HUES64 (cell line): ENCODE data around the gene ENPP3. TPM values are rescaled to one million over a fixed set of nuclear protein-coding genes. Genes with fewer than 3 reads are reported as not detected.

Experiments
- H3K27ac ChIP-seq: 2 replicates; pipeline ENCODE4 v1.7.0; 2013; ENCODE audit warnings: low read depth, low read length, inconsistent platforms
- H3K27me3 ChIP-seq: 2 replicates; pipeline ENCODE4 v1.6.1; 2013; ENCODE audit warnings: mild to moderate bottlenecking, low read length; ENCODE audit not compliant: insufficient read depth
- H3K36me3 ChIP-seq: 2 replicates; pipeline ENCODE4 v1.6.1; 2013; ENCODE audit warnings: mild to moderate bottlenecking, low read length; ENCODE audit not compliant: insufficient read depth
- H3K4me1 ChIP-seq: 2 replicates; pipeline ENCODE4 v1.6.1; 2013; ENCODE audit warnings: mild to moderate bottlenecking, low read length, moderate library complexity; ENCODE audit not compliant: insufficient read depth
- H3K4me3 ChIP-seq: 2 replicates; pipeline ENCODE4 v1.5.1; 2013; ENCODE audit warnings: mild to moderate bottlenecking, low read length, moderate library complexity
- H3K9ac ChIP-seq: 2 replicates; pipeline ENCODE4 v1.6.1; 2013; ENCODE audit warnings: mild to moderate bottlenecking, low read depth, low read length
- H3K9me3 ChIP-seq: 2 replicates; pipeline ENCODE4 v1.6.1; 2013; ENCODE audit warnings: low read depth, low read length; ENCODE audit not compliant: insufficient read depth
- WGBS: fragments of 150-250, 120-280 bp; methylation state at CpG from one replicate; pipeline ENCODE4 v1.1.7; 2013; ENCODE audit warnings: missing lambda C conversion rate; 5-methylcytosine and 5-hydroxymethylcytosine counted together
- polyA plus RNA-seq, 2 experiments: library from polyadenylated mRNA; stranded (reverse); fragments of 50-300 nt; gene quantifications; one replicate each; pipeline ENCODE4 v1.2.3, GENCODE V29; 2013

ENPP3 gene
- not detected for polyA plus RNA-seq (2013, experiment 1 of 2)
- not detected for polyA plus RNA-seq (2013, experiment 2 of 2)

DNA sequence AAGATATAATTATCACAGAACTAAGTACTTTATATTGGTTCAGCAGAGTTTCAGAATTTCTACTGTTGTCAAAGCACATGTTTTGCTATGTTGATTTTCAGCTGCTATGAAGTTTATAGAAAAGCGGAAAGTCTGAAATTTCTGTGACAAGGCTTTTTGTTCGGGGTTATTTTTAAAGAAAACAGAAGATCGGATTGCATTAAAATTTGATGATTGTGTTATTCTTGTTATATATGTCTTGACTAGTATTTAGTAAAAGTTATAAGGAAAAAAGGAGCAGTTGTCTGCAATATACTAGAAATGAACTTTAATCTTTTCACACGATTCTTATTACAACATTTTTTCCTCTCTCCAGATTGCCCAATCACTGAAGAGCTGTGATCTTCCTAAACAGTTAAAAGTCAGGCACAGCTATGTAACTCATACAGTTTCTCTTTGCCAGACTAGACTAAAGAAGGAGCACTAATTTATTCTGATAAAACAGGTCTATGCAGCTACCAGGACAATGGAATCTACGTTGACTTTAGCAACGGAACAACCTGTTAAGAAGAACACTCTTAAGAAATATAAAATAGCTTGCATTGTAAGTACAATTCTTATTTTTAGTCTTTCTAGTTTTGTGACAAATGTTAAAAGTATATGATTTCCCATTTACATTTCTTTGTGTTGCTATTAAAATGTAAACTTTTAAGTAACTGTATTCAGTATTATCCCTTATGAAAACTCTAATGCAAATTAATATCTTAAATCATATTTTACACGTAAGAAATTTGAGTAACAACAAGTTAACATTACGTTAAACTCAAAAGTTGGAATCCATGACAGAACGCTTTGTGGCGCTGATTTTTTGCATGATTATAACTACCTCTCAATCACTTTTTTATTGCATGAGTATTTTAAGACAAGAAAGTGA lies at the start of gene ENPP3:
TSS of gene ENPP3 (plus strand) at position 423 of the 913 bp plus-strand sequence. CDS start at position 506, 83 bp downstream.
- Histone ChIP-seq H3K9ac (no peak within 1 kb of the TSS), H3K4me1 (no peaks in the 10 kb centered on the region), H3K27me3 (no peaks in the 10 kb centered on the region), H3K9me3 (no peaks in the 10 kb centered on the region), H3K4me3 (no peak within 1 kb of the TSS), H3K27ac (no peak within 1 kb of the TSS), H3K36me3 (no peaks in the 10 kb centered on the region)
- 93% methylated on average over 10 of the region's 10 CpGs for WGBS

DNA sequence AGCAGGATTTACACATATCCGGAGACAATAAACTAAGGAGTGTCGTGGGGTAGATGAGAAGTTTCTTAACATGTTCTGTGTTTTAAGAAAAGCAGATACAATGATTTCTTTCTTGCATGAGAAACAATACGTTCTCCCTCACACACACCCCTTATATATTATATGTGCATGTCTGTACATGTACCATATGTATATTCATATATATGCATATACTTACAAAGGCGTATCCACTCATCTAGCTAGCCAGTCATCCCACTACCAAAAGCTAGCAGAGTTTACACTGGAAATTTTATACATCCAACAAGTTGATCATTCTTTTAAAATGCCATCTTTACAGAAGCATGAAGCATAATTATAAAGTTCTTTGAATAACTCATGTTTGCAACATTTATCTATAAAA lies 49.2 kb upstream of the ENPP3 start:
- 95% methylated on average over 1 of the region's 4 CpGs for WGBS
- Histone ChIP-seq H3K9me3 (no peaks in the 10 kb centered on the region), H3K27me3 (no peaks in the 10 kb centered on the region), H3K4me3 (no peak overlapping the region), H3K27ac (no peak overlapping the region), H3K36me3 (peaks cover 97% of the 10 kb centered on the region), H3K9ac (no peak overlapping the region), H3K4me1 (no peaks in the 10 kb centered on the region)

DNA sequence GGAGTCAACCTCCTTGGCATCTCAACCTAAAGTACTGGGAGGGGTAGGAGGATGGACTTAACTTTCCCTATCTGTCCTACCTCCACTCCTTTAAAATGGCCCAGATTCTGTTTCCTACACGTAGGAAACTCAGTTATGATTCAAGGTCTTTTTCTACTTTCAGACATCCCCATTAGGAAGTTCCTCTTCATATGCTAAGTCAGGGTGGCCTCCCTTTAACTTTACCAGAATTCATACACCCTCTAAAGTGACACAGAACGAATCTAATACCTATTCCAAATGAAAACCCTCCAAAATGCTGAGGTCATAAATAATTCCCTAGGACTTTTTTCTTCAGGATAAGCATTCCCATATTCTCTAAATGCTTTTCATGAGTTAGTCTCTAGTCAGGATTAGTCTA lies 48.5 kb upstream of the ENPP3 start:
- H3K9ac ChIP-seq = no peak overlapping the region
- no peak overlapping the region for H3K4me3 ChIP-seq
- 88% methylated on average over 2 of the region's 2 CpGs for WGBS
- H3K27ac ChIP-seq = no peak overlapping the region
- H3K27me3 ChIP-seq = no peaks in the 10 kb centered on the region
- no peaks in the 10 kb centered on the region for H3K4me1 ChIP-seq
- peaks cover 97% of the 10 kb centered on the region for H3K36me3 ChIP-seq
- H3K9me3 ChIP-seq = no peaks in the 10 kb centered on the region

- Histone ChIP-seq H3K9ac (no peak overlapping the region), H3K4me1 (no peaks in the 10 kb centered on the region), H3K9me3 (no peaks in the 10 kb centered on the region), H3K36me3 (peaks cover 96% of the 10 kb centered on the region), H3K4me3 (no peak overlapping the region), H3K27ac (no peak overlapping the region), H3K27me3 (no peaks in the 10 kb centered on the region)
- WGBS = 90% methylated on average over 2 of the region's 2 CpGs
These were observed 44.2 kb upstream of the ENPP3 start for GRCh38 chr6:131592935-131593334.

DNA sequence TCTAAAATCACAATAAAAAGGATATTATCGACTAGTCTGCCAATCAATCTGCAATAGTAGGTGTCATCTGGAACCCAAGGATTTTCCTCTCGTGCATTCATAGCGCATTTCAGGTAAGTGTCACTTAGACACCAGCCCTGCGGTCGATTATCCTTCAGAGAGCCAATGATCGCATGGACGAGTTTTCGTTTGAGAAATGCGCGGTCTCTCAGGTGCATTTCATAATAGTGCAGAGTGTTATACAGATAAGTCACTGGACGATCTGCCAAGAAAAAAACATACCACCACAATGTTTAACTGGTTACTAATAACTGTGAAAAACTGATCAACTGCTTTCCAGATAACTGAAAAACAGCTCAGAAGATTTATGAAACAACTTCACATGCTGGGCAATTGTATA lies 43.0 kb upstream of the ENPP3 start:
- Histone ChIP-seq H3K36me3 (peaks cover 96% of the 10 kb centered on the region), H3K27ac (no peak overlapping the region), H3K4me3 (no peak overlapping the region), H3K27me3 (no peaks in the 10 kb centered on the region), H3K9ac (no peak overlapping the region), H3K9me3 (no peaks in the 10 kb centered on the region), H3K4me1 (no peaks in the 10 kb centered on the region)
- WGBS = 96% methylated on average over 11 of the region's 11 CpGs

DNA sequence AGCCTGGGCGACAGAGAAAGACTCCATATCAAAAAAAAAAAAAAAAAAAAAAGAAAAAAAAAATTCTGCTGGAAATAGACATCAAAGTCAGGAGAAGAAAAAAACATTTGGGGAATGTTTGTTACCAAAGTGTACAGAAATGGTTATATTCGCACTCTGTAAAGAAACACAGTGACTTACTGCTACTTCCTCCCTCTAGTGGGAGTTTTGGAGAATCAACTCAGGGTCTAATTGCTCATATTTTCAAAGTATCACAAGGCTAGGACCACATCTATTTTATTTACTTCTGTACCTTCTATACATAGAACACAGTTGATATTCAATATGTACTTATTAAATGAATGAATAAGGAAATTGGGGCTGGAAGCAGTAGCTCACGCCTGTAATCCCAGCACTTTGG lies 39.7 kb upstream of the ENPP3 start:
- Histone ChIP-seq H3K9me3 (no peaks in the 10 kb centered on the region), H3K4me1 (no peaks in the 10 kb centered on the region), H3K9ac (no peak overlapping the region), H3K36me3 (peaks cover 96% of the 10 kb centered on the region), H3K4me3 (no peak overlapping the region), H3K27ac (no peak overlapping the region), H3K27me3 (no peaks in the 10 kb centered on the region)
- 58% methylated on average over 2 of the region's 3 CpGs for WGBS

- Histone ChIP-seq H3K4me1 (no peaks in the 10 kb centered on the region), H3K27ac (no peak overlapping the region), H3K9ac (no peak overlapping the region), H3K4me3 (no peak overlapping the region), H3K9me3 (no peaks in the 10 kb centered on the region), H3K36me3 (peaks cover 96% of the 10 kb centered on the region), H3K27me3 (no peaks in the 10 kb centered on the region)
- WGBS = 92% methylated on average over 4 of the region's 4 CpGs
These were observed 36.4 kb upstream of the ENPP3 start for GRCh38 chr6:131600716-131601115.

DNA sequence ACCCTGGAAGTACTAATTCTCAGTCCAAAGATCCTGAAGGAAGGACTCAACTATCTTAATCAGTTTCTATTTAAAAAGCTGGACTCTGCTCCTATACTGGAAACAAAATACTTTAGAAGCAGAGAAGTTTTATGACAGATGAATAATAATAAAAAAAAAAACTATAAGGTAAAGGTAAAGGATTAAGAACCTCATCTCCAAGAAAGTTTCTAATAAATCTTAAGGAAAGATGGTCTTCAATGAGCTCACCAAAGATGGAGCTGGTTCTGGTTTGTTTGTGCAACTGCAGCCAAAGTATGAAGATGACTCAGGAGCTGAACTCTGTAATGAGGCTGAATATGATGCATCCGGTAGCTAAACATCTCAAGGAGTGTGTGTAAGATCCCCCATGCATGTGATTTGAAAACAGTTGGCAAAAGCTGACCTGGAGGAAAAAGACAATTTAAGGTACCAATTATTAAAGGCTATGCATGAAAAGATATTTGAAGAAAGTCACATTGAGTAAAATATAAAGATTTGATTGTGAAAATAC lies 34.3 kb upstream of the ENPP3 start:
- WGBS = 98% methylated on average over 1 of the region's 1 CpG
- Histone ChIP-seq H3K4me1 (no peaks in the 10 kb centered on the region), H3K27me3 (no peaks in the 10 kb centered on the region), H3K36me3 (peaks cover 99% of the 10 kb centered on the region), H3K27ac (no peak overlapping the region), H3K9ac (no peak overlapping the region), H3K4me3 (no peak overlapping the region), H3K9me3 (no peaks in the 10 kb centered on the region)

DNA sequence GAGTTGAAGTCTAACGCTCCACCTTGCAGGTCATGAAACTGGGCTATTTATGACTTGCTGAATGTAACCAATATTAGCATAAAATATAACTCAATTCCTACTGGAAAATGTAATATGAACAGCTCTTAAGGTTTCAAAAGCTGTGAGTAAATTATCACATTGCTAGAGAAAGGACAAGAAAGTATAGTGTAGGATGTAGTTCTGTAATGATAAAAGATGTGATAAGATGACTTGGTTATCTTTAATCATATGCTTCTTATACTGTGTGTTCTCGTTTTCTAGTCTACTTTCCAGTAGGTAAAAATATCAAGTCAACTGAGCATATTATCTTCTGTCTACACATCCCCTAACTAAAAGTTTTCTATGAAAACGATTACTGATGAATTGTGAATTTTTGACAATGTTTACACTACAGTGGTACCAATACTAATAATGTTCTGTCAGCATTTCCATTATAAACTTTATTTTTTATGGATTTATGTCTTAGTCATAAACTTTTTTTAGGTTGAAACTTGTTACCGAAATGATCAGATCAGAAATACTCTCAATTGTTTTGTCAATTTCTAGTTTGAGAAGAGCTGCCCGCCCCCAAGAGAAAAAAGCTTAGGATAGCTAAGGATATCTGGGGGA lies 23.7 kb upstream of the ENPP3 start:
- Histone ChIP-seq H3K9me3 (no peaks in the 10 kb centered on the region), H3K27ac (no peak overlapping the region), H3K4me3 (no peak overlapping the region), H3K4me1 (no peaks in the 10 kb centered on the region), H3K9ac (no peak overlapping the region), H3K27me3 (no peaks in the 10 kb centered on the region), H3K36me3 (peaks cover 96% of the 10 kb centered on the region)
- WGBS = 97% methylated on average over 4 of the region's 5 CpGs

DNA sequence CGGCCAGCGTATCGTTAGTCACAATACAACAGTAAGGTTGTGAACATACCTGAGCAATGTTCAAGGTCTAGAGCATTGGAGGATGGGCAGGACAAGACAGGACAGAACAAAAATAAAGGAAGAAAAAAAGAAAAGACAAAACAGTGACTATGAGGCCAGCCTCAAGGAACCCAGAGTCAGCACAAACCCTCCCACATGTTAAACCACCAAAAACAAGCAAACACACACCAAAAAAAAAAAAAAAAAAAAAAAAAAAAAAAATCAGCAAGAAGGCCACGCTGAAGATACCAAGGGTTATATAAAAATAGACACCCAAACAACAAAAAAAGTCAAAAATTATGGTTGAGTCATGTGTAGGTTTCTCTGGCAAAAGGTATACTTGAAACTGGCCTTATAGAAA lies 21.8 kb upstream of the ENPP3 start:
- no peaks in the 10 kb centered on the region for H3K9me3 ChIP-seq
- H3K27me3 ChIP-seq = no peaks in the 10 kb centered on the region
- H3K27ac ChIP-seq = no peak overlapping the region
- 96% methylated on average over 3 of the region's 4 CpGs for WGBS
- H3K9ac ChIP-seq = no peak overlapping the region
- H3K36me3 ChIP-seq = peaks cover 96% of the 10 kb centered on the region
- no peaks in the 10 kb centered on the region for H3K4me1 ChIP-seq
- no peak overlapping the region for H3K4me3 ChIP-seq
